ENCODE measurements around the gene SFXN3. TPM values are rescaled to one million over a fixed set of nuclear protein-coding genes. Genes with fewer than 3 reads are reported as not detected.

The SFXN3 gene
- total RNA-seq, 1 donor from 2014 or later = 5.2 TPM

- Mint-ChIP-seq H3K27ac (ENCODE audit: unreplicated experiment) (no peak overlapping the region), H3K4me1 (ENCODE audit: low read depth, unreplicated experiment) (peaks cover 12% of the 10 kb centered on the region), H3K27me3 (ENCODE audit: unreplicated experiment) (peaks cover 22% of the 10 kb centered on the region)
Measured at GRCh38 chr10:101069441-101069840, 38.4 kb downstream of the SFXN3 start.

GRCh38 chr10:101070098-101070497 is 39.1 kb downstream of the SFXN3 start:
- peaks cover 22% of the 10 kb centered on the region for H3K27me3 Mint-ChIP-seq (ENCODE audit: unreplicated experiment)

More at GRCh38 chr10:101069441-101069840, 38.4 kb downstream of the SFXN3 start:
- Mint-ChIP-seq H3K36me3 (ENCODE audit: unreplicated experiment) (no peaks in the 10 kb centered on the region), H3K9me3 (ENCODE audit: unreplicated experiment) (no peaks in the 10 kb centered on the region), H3K4me3 (ENCODE audit: unreplicated experiment) (no peak overlapping the region)
- DNase-seq = no peak
- TF ChIP-seq CTCF (IDR thresholded peaks at IDR 0.05; ENCODE audit: partially characterized antibody, unreplicated experiment) = no peak

GRCh38 chr10:101071267-101071884 is 40.3 kb downstream of the SFXN3 start:
- no peak for DNase-seq
- Mint-ChIP-seq H3K27me3 (ENCODE audit: unreplicated experiment) (peaks cover 18% of the 10 kb centered on the region), H3K4me3 (ENCODE audit: unreplicated experiment) (peak overlapping the region; percentile 34), H3K27ac (ENCODE audit: unreplicated experiment) (peak overlapping the region; percentile 28), H3K36me3 (ENCODE audit: unreplicated experiment) (no peaks in the 10 kb centered on the region), H3K9me3 (ENCODE audit: unreplicated experiment) (no peaks in the 10 kb centered on the region), H3K4me1 (ENCODE audit: low read depth, unreplicated experiment) (peaks cover 17% of the 10 kb centered on the region)
- TF ChIP-seq CTCF (IDR thresholded peaks at IDR 0.05; ENCODE audit: partially characterized antibody, unreplicated experiment) = no peak

More at GRCh38 chr10:101070098-101070497, 39.1 kb downstream of the SFXN3 start:
- DNase-seq = no peak
- no peaks in the 10 kb centered on the region for H3K9me3 Mint-ChIP-seq (ENCODE audit: unreplicated experiment)
- H3K4me1 Mint-ChIP-seq (ENCODE audit: low read depth, unreplicated experiment) = peaks cover 12% of the 10 kb centered on the region
- TF ChIP-seq CTCF (IDR thresholded peaks at IDR 0.05; ENCODE audit: partially characterized antibody, unreplicated experiment) = no peak
- no peak overlapping the region for H3K27ac Mint-ChIP-seq (ENCODE audit: unreplicated experiment)
- H3K4me3 Mint-ChIP-seq (ENCODE audit: unreplicated experiment) = no peak overlapping the region
- no peaks in the 10 kb centered on the region for H3K36me3 Mint-ChIP-seq (ENCODE audit: unreplicated experiment)

GRCh38 chr10:101071885-101072433 is 40.9 kb downstream of the SFXN3 start:
- DNase-seq = peak; percentile 36
- TF ChIP-seq CTCF (IDR thresholded peaks at IDR 0.05; ENCODE audit: partially characterized antibody, unreplicated experiment) = no peak
- peaks cover 17% of the 10 kb centered on the region for H3K4me1 Mint-ChIP-seq (ENCODE audit: low read depth, unreplicated experiment)
- H3K9me3 Mint-ChIP-seq (ENCODE audit: unreplicated experiment) = no peaks in the 10 kb centered on the region
- no peaks in the 10 kb centered on the region for H3K36me3 Mint-ChIP-seq (ENCODE audit: unreplicated experiment)
- peaks cover 15% of the 10 kb centered on the region for H3K27me3 Mint-ChIP-seq (ENCODE audit: unreplicated experiment)
- no peak overlapping the region for H3K4me3 Mint-ChIP-seq (ENCODE audit: unreplicated experiment)
- H3K27ac Mint-ChIP-seq (ENCODE audit: unreplicated experiment) = no peak overlapping the region

- Mint-ChIP-seq H3K4me1 (ENCODE audit: low read depth, unreplicated experiment) (peaks cover 17% of the 10 kb centered on the region), H3K36me3 (ENCODE audit: unreplicated experiment) (no peaks in the 10 kb centered on the region), H3K27me3 (ENCODE audit: unreplicated experiment) (peaks cover 13% of the 10 kb centered on the region), H3K4me3 (ENCODE audit: unreplicated experiment) (peak overlapping the region; percentile 1), H3K27ac (ENCODE audit: unreplicated experiment) (no peak overlapping the region), H3K9me3 (ENCODE audit: unreplicated experiment) (no peaks in the 10 kb centered on the region)
- no peak for TF ChIP-seq CTCF (IDR thresholded peaks at IDR 0.05; ENCODE audit: partially characterized antibody, unreplicated experiment)
- DNase-seq = no peak
Measured at GRCh38 chr10:101072923-101073322, 41.9 kb downstream of the SFXN3 start.

All from glutamatergic neuron (in vitro differentiated cells).